Panc1 (cell line): ENCODE results near the gene OGDH. TPM values are rescaled to one million over a fixed set of nuclear protein-coding genes. Genes with fewer than 3 reads are reported as not detected.

ENCODE experiments used
- ATAC-seq: fragments of 200-7000 bp; cut with Tn5 transposase; 2 replicates; pipeline ENCODE4 v1.9.1; 2020; ENCODE audit warnings: mild to moderate bottlenecking, moderate library complexity
- BruUV-seq: library from RNA; stranded (reverse); fragments of 400-500 nt; replicated peaks from 2 replicates; lab custom pipeline; 2021; lab: Mats Ljungman, UMichigan
- CTCF ChIA-PET: fragments of 300-600 bp; sonication (Branson Sonifier 250); formaldehyde crosslinking; loops from one replicate; lab custom pipeline; 2022; ENCODE audit warnings: antibody characterized with exemption; lab: Charles Lee
- POLR2A ChIA-PET: fragments of 300-600 bp; sonication (Branson Sonifier 250); formaldehyde crosslinking; loops from one replicate; lab custom pipeline; 2022; ENCODE audit warnings: antibody characterized with exemption; lab: Charles Lee
- DNase-seq: peaks from one replicate; pipeline ENCODE4 v3.0.0-alpha.2; 2010; ENCODE audit warnings: low read depth, low spot score
- H3K27ac ChIP-seq: 2 replicates; pipeline ENCODE4 v1.5.1; 2011; ENCODE audit warnings: mild to moderate bottlenecking, low read length, inconsistent platforms
- H3K27me3 ChIP-seq: fragments of 200-500 bp; sonication (Bioruptor generic); 2 replicates; pipeline ENCODE4 v1.6.0; 2014; ENCODE audit warnings: low read length, inconsistent platforms; ENCODE audit not compliant: control insufficient read depth, insufficient read depth
- H3K36me3 ChIP-seq: fragments of 200-500 bp; sonication (Bioruptor generic); 2 replicates; pipeline ENCODE4 v1.5.1; 2014; ENCODE audit warnings: inconsistent platforms, mild to moderate bottlenecking, low read length, moderate library complexity; ENCODE audit not compliant: control insufficient read depth, insufficient read depth
- H3K4me1 ChIP-seq: 2 replicates; pipeline ENCODE4 v1.5.1; 2011; ENCODE audit warnings: inconsistent platforms, mild to moderate bottlenecking, low read length, moderate library complexity; ENCODE audit not compliant: control insufficient read depth, insufficient read depth
- H3K4me3 ChIP-seq, 2 experiments: 2 replicates each; pipeline ENCODE4 v1.5.1; 2011 to 2012; ENCODE audit warnings: low read depth in 2 of 2, low read length in 2 of 2, mild to moderate bottlenecking in 2 of 2, inconsistent platforms in 1 of 2, moderate library complexity in 1 of 2
- H3K9me3 ChIP-seq: fragments of 200-500 bp; sonication (Bioruptor generic); 2 replicates; pipeline ENCODE4 v1.5.1; 2014; ENCODE audit warnings: low read depth, mild to moderate bottlenecking, inconsistent platforms, low read length, moderate library complexity; ENCODE audit not compliant: control insufficient read depth, insufficient read depth
- POLR2AphosphoS5 ChIP-seq: IDR thresholded peaks from 2 replicates; pipeline ENCODE4 v1.6.1; 2012; ENCODE audit warnings: mild to moderate bottlenecking, low read depth, low read length, moderate library complexity
- REST ChIP-seq, 2 experiments: IDR thresholded peaks; 2 replicates each; pipeline ENCODE4 v1.6.1; 2011 to 2012; ENCODE audit warnings: low read depth in 2 of 2, control low read depth in 1 of 2, low read length in 1 of 2, mild to moderate bottlenecking in 1 of 2, moderate library complexity in 1 of 2; ENCODE audit not compliant: insufficient read depth in 1 of 2
- SIN3A ChIP-seq: IDR thresholded peaks from 2 replicates; pipeline ENCODE4 v1.6.1; 2012; ENCODE audit warnings: low read depth, mild to moderate bottlenecking, low read length, moderate library complexity, borderline replicate concordance; ENCODE audit not compliant: insufficient read depth
- TCF7L2 ChIP-seq: IDR thresholded peaks from 2 replicates; pipeline ENCODE4 v1.6.1; 2011; ENCODE audit warnings: mild to moderate bottlenecking, low read depth, low read length, inconsistent platforms
- in situ Hi-C: cut with HindIII; loops from 2 replicates; pipeline ENCODE4 v1.10.0; 2016; ENCODE audit warnings: low sequenced_read_pairs, low pct_unique_long_range_greater_than_20kb
- intact Hi-C: fragments of 100-400 bp; cut with micrococcal nuclease; formaldehyde crosslinking; loops from one replicate; pipeline ENCODE4 v1.10.0; 2022; ENCODE audit not compliant: unreplicated experiment
- total RNA-seq: library from RNA; stranded (reverse); gene quantifications from one replicate; pipeline ENCODE4 v1.2.1, GENCODE V29; 2021; ENCODE audit not compliant: unreplicated experiment
- TF ChIP-seq, protein P1 (sequence below): fragments of 450-650 bp; IDR thresholded peaks from 2 replicates; pipeline ENCODE4 v1.5.1; 2017; ENCODE audit warnings: mild to moderate bottlenecking

OGDH gene
- total RNA-seq, 1 experiment from 2014 or later = 166 TPM

GRCh38 chr7:44755698-44756627, 149.5 kb downstream of the OGDH start:
- no peaks in the 10 kb centered on the region for H3K27me3 ChIP-seq
- H3K9me3 ChIP-seq = no peaks in the 10 kb centered on the region
- TF ChIP-seq SIN3A = no peak
- TF ChIP-seq TCF7L2 = no peak
- no peak for TF ChIP-seq REST (IDR thresholded peaks at IDR 0.05; ENCODE audit: insufficient read depth in 1 of 2, low read depth in 2 of 2, low read length in 1 of 2)
- TF ChIP-seq, protein P1, sequence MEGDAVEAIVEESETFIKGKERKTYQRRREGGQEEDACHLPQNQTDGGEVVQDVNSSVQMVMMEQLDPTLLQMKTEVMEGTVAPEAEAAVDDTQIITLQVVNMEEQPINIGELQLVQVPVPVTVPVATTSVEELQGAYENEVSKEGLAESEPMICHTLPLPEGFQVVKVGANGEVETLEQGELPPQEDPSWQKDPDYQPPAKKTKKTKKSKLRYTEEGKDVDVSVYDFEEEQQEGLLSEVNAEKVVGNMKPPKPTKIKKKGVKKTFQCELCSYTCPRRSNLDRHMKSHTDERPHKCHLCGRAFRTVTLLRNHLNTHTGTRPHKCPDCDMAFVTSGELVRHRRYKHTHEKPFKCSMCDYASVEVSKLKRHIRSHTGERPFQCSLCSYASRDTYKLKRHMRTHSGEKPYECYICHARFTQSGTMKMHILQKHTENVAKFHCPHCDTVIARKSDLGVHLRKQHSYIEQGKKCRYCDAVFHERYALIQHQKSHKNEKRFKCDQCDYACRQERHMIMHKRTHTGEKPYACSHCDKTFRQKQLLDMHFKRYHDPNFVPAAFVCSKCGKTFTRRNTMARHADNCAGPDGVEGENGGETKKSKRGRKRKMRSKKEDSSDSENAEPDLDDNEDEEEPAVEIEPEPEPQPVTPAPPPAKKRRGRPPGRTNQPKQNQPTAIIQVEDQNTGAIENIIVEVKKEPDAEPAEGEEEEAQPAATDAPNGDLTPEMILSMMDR = no peak
- no peak; the same call in 1 of the 2 replicates for TF ChIP-seq POLR2AphosphoS5
- ChIA-PET CTCF (no interaction called here), POLR2A (no interaction called here)
- in situ Hi-C loops (no loop called here), intact Hi-C loops (no loop called here)
- no TSS peak for BruUV-seq
- no peak for DNase-seq
- H3K4me3 ChIP-seq = no peak overlapping the region
- ATAC-seq = no peak
- H3K36me3 ChIP-seq = no peaks in the 10 kb centered on the region; the same call in 1 of the 2 replicates
- peaks cover 10% of the 10 kb centered on the region for H3K4me1 ChIP-seq
- no peak overlapping the region for H3K27ac ChIP-seq

- CTCF ChIA-PET = no interaction called here
- no peaks in the 10 kb centered on the region for H3K27me3 ChIP-seq
- TF ChIP-seq REST (IDR thresholded peaks at IDR 0.05; ENCODE audit: insufficient read depth in 1 of 2, low read depth in 2 of 2, low read length in 1 of 2) (no peak), POLR2AphosphoS5 (no peak), SIN3A (no peak), TCF7L2 (no peak)
- TF ChIP-seq, protein P1 = no peak
- H3K4me3 ChIP-seq = no peak overlapping the region
- H3K27ac ChIP-seq = no peak overlapping the region
- H3K9me3 ChIP-seq = no peaks in the 10 kb centered on the region
- intact Hi-C loops = no loop called here
- ATAC-seq (no peak), DNase-seq (no peak)
- POLR2A ChIA-PET = no interaction called here
- no TSS peak for BruUV-seq
- H3K36me3 ChIP-seq = no peaks in the 10 kb centered on the region; the same call in 1 of the 2 replicates
- in situ Hi-C loops = no loop called here
- H3K4me1 ChIP-seq = 0 out of 2 replicates have a peak, but pooled peaks cover 4% of the 10 kb centered on the region
Observed at GRCh38 chr7:44756904-44757303, 150.5 kb downstream of the OGDH start.
